Right renal pelvis (tissue), 4 donors: ENCODE results near the gene PRUNE2. TPM values are rescaled to one million over a fixed set of nuclear protein-coding genes. Genes with fewer than 3 reads are reported as not detected.

ENCODE experiments used
- DNase-seq, 4 donors: peaks; one replicate each; pipeline ENCODE4 v3.0.0-alpha.2; 2013; ENCODE audit warnings: low read depth in 4 of 4, low spot score in 3 of 4, missing footprints in 1 of 4
- polyA plus RNA-seq, 4 donors: library from polyadenylated mRNA; unstranded; fragments of 120-200 nt; gene quantifications; one replicate each; pipeline ENCODE4 v1.2.1, GENCODE V29; 2013; ENCODE audit not compliant: insufficient read length in 4 of 4

PRUNE2 gene
- polyA plus RNA-seq, 4 donors: 11.2 to 13.8 (median 12.8) TPM

DNA sequence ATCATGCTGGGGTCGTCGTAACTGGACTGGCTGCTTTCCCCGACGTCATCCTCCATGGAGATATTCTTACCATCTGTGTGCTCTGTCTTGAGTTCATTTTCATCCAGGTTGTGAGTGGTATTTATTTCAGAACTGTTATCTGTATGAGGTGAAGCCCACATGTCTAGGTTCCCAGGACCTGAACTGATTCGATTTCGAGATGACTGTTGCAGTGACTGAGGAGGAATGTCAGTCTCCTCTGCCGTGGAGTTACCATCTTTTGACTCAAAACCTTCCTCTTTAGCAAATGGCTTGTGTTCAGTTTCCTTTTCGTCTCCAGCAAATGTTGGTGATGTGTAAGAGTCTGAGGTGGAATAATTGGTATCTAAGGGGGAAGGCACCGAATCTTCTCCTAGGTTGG lies 196.9 kb downstream of the PRUNE2 start:
- no peak for DNase-seq

DNA sequence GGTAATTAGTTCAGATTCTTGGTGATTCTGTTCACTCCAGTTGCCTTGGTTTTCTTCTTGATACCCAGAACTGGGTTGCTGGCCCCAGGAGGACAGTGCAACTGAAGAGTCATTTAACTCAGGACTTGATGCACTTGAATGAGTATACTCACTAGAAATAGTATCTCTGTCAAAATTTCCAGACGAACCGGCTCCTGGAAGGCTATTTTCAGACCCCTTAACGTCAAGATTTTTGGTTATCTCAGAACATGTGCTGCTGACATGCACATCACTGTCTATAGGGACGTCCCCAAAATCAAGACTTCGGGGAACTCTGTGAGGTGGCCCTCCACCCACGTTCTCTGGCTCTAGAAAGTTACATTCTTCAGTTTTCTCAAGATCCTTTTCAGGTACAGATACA lies 198.4 kb downstream of the PRUNE2 start:
- no peak for DNase-seq

DNA sequence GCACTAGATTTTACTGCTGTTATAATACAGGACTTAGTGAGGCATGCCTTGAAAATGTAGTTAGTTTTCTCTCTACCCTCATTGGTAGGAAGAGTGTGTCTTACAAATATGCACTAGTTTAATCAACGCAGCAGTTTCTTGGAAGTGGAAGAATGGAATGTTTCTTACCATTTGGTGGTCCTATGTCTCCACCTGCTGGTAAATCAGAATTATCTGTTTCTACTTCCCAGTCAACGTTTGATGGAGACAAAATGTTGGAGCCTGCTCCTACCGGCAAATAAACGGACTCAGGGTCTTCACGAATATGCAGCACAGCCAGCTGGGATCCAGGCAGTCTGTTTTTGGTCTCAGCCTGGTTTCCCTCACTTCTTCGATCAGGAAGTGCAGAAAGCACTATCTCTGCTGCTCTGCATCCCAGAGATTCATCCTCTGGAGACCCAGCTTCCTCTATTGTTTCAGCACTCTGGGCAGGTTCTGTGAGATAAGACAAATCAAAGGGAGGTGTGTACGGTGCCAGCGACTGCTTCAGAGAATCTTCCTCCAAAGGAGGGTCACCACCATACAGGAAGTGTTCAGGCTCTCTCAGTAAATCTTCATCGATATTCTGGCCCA lies 201.2 kb downstream of the PRUNE2 start:
- DNase-seq: peak; percentile 67 to 75 (median 69)

DNA sequence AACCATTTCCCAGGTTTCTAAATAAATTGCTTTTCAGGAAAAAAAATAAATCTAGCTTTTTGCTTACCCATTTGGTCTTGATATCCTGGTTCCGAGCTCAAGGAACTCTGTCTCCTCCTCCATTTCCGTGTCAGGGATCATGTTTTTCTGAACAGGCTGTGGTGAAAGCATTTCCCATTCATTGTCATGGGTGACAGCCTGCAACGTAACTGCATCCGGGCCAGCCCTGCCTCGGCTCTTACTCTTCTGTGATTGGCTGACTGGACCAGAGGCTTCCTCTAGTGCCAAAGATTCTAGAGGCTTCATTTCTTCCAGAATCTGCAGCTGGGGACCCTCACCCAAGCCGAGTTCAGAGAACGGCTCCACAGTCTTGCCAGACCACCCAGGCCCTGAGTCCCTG lies 202.6 kb downstream of the PRUNE2 start:
- DNase-seq: no peak

DNA sequence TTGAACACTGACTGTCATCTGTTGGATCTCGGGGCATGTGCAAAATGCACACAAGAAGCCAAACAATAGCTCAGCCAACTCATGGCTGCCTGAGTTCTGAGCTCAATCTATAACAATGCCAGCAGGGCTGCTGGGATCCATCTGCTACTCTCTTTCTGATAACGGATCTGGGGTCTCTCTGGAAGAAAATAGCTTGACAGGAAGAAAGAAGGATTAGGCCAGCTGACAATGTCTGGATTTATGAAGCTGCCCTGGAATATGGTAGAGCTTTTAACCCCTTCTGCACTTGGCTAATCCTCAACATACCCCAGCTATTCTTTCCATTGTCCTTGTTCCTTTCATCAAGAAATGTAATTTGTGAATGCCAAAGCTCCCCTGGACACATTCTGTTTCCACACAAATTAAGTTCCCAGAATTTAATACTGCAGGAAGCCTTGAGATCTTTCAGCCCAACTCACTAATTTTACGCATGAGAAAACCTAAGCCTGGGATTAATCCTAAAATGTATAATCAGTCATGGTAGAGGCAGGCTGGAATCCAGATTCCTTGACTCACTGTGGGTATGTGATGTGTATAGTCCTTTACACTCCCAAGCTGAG lies 204.4 kb downstream of the PRUNE2 start:
- no peak for DNase-seq

DNA sequence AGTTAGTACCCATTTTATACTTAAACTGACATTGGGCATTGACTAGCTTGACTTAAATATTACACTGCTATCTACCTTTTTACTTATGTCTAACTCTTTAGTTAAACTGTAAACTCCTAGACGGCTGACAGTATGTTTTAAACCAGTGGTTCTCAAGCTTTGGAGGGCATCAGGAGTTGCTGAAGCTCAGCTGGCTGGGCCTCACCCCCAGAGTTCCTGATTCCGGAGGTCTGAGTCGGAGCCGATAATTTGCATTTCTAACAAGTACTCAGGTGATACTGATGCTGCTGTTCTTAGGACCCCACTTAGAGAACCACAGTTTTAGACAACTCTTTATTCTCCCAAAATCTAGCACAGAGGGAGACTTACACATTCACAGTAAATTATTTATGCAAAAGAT lies 205.0 kb downstream of the PRUNE2 start:
- no peak for DNase-seq

DNA sequence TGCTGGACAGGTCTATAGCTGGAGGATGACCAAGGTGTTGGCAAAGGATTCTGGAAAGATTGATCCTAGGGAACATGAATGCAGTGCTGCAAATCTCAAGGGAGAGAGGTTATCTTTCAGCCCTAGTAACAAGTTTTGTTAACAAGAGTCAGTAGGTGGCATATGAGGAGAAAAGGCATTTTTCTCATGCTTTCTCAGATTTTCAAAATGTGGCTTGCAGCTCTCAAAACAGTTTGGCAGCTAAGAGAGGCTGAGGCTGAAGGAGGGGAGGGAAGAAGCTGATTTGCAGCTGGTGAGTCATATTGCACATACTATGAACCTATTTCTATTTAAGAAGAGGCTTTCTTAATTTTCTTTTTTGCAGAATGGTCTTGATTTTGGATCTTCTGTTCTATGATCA lies 205.9 kb downstream of the PRUNE2 start:
- DNase-seq: no peak

DNA sequence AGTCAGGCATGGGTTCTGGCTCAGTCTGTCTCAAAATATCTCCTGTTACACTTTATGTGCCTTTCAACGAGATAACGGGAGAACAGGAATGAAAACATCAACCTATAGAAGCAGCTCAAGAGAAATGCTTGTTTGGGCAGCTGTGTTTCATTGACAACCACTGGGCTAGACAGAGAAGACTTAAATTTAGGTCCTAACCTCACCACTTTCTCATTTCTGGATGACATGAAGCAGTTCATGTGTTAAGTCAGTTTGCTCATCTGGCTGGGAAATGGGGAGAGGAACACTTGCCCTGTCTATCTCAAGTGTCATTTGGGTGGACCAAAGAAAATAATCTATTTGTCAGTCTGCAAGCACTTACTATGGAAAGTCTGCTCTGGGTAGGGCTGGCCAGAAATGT lies 208.4 kb downstream of the PRUNE2 start:
- no peak for DNase-seq

DNA sequence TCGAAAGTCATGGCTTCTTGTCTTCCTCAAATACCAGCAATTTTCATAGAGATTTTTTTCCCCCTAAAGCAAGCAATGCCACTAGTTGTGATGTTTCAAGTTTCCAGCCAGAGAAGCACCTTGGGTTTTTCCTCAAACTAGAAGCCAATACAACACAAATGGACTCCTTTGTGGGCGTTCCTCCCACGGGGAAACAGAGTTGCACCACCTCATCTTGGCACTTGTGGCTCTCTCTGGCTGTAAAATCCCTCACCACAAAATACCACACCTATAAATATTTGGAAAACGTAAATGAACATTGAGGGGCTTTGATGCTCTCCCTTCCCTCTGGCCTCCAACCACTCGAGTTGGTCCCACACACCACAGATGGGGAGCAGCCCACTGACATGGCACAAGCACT lies 208.8 kb downstream of the PRUNE2 start:
- DNase-seq: no peak

DNA sequence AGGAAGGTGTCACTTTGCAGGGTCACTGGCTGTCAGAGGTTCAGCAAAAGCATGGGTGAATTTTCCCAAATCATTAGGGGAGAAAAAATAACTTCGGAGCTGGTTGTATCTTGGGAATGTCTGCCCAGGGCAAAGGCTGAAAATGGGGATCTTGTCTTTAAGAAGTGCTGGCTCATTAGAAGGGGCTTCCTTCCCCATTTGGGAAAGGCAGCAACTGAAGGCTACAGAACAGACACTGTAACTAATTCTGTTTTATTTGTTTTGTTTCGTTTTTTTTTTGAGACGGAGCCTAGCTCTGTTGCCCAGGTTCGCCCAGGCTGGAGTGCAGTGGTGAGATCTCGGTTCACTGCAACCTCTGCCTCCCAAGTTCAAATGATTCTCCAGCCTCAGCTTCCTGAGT lies 212.0 kb downstream of the PRUNE2 start:
- no peak for DNase-seq

DNA sequence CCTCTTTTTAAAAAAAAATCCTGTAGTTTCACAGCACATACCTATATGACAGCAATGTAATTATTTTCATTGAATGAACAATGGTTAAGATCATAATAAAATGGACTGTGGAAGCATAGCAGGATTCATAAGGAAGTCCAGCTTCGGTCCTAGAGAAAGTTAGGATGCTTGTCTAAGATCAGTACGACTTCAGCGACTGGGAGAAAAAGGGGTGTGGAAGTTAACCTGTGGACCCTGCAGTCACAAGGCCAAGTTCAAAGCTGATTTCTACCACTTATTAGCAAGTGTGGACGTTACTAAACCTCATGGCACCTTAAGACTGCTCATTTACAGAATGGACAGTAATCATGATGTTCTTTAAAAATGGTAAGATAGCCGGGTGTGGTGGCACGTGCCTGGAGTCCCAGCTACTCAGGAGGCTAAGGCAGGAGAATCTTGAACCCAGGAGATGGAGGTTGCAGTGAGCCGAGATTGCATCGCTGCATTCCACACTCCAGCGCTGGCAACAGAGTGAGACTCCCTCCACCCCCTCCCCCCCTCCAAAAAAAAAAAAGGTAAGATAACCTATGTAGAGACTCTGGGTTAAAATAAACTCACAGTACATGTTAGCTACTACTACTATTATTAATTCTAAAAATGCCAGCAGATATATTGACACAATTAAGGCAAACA lies 213.3 kb downstream of the PRUNE2 start:
- DNase-seq: no peak

DNA sequence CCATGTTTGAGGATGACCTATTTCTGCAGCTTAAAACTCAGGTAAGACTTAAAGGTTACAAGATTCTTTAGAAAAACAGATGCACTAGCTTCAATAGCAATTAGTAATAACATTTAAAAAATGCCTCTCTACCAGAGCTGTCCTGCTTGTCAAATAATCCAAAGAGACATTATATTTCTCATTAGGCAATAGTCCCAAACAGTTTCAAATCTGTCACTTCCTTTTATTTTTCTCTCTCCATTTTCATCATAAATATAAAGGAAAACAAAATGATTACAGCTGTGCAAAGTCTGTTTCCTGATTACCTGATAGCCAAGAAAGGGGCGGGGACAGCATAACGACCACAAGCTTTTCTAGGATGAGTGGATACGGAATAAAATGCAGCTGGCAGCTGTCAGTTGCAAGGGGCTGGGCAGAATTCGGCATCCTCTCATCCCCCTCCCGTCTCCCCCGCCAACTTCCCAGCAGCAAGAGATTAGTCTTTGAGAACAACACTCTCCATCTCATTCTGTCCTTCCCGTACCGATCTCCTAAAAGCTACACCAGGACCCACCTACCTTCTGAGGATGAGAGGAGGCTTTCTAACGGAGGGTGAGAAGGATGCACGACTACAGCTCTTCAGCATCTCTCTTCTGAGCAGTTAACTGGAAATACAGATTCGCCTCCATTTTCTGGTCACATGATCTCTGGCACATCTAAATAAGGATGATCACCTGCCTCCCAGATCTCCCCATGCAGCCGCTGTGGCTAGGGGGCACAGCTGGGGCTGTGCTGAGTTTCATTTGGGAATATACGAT lies 214.2 kb downstream of the PRUNE2 start:
- peak in 1 of 4 donors; percentile 18 for DNase-seq

DNA sequence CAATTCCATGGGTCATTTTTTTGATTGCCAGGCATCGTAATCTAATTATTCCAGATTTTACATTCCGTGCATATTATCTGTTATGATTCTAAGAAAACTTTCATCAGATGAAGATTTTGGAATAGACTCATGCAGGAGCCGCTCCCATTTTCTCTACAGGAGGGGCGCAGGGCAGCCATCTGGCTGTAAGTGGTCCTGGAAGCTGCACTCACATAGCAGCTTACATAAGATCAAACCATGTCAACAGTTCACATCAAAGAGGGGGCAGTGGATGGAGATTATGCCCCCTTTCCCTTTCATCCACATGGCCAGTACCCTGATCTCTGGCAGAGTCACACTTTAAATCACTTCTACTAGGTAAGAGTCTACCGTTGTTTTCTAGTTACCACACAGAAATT lies 214.9 kb downstream of the PRUNE2 start:
- no peak for DNase-seq

DNA sequence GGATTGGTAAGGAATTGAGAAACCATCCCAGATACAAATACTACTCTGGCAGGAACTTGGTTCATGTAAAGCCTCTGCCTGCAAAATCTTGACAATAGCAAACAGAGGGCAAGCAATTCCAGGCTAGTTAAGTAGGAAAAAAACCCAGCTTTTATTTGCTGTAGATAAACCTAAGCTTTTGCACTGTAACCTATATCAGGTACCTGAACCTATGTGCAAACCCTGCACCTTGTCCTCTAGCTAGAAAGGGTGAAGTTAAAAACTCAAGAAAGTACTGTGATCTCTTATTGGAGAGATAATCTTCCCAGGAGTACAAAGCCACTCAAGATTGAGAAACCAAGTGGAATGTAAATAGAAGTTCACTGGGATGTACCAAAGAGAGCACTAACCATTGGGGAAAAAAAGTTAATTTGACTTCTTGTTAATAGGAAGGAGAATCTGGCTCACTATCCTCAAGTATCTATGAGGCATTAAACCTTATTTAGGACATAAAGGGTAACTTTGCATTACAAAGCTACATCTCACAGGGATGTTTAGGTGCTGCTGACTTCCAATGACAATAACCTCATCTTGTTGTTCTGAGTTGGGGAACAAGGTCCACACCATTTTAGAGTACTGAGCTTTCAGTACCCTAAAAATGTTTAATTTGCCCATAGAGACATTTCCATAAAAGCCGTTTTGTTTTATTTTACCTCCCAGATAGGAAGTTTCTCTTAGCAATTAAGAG lies 215.5 kb downstream of the PRUNE2 start:
- no peak for DNase-seq

DNA sequence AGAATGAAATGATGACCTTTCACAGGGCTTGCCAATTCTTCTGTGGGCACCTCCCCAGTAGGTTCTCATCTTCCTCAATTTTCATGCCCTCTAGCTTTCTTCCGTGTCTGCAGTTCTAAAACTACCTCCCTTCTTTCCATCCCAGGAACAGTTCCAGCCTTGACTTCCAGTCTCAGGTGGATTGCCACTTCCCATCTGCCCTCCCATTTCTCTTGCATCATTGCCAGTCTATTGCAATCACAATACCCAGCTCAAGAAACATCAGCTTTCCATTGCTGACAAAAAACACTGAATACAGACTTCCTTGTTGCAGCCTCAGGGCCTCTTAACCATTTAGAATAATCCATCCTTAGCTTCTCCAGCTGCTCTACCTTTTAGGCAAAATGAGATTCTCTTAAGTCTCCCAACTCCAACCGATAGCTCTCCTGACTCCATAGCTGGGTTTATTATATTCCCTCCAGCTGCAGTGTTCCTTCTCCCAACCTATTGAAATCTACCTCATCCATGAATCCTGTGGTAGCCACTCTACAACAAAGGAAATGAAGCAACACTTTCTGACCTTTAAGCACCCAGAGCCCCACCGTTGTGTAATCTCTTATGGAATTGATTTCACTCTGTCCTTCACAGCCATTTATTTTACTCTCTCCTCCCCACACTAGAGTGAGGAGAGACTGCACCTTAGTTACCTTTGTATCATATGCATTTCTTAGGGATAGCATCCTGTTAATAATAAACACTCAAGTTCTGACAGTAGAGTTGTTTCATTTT lies 217.3 kb downstream of the PRUNE2 start:
- DNase-seq: no peak

DNA sequence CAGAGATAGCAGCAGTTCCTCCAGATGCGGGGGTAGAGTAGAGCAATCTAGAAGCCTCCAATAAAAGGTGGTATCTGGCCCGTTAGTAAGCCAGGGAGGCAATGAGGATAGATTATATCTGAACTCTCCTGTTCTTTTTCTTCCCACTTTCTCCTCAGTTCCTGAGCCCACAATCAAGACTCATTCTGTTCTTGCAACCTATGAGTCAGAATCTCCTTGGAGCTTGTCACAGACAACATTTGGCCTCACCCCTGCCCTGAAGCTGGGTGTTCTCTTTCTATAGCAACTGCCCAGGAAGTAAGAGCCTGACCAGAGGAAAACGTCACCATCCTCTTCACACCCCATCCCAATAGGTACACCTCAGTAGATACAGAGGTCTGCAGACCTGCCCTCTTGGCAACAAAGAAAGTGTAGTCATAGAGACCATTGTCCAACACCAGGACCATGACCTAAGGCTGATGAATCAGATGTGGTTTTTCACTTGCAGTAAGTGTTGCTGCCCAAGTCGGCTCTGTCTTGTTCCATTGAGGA lies 218.0 kb downstream of the PRUNE2 start:
- DNase-seq: no peak

DNA sequence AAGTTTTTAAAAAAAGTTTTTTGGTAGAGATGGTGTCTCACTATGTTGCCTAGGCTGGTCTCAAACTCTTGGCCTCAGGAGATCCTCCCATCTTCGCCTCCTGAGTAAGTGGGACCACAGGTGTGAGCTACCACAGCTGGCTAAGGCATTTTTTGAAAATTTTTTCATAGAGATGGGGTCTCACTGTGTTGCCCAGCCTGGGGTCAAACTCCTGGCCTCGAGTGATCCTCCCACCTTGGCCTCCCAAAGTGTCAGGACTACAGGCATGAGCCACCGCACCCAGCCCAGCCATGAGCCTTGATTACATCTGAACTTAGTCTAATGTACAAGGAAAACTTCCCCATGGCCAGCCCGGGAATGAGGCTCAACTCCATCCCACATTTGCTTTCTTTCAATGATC lies 219.2 kb downstream of the PRUNE2 start:
- DNase-seq: no peak

DNA sequence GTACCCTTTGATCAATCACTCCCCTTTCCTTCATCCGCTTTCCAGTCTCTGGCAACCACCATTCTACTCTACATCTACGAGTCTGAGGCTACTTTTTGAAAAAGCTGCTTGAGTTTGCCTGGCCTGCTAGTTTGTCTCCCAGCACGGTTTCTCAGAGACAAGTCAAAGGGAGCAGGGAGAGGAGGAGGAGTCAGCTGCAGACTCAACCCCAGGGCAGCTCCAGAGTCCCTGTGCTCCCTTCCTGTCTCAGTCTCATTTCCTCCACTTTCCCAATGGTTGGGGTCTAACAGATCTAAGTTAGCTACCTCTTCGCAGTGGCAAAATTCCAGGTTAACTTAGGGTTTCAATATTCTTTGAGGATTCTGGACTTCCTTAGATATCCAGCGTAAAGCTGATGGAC lies 221.7 kb downstream of the PRUNE2 start:
- no peak for DNase-seq

DNA sequence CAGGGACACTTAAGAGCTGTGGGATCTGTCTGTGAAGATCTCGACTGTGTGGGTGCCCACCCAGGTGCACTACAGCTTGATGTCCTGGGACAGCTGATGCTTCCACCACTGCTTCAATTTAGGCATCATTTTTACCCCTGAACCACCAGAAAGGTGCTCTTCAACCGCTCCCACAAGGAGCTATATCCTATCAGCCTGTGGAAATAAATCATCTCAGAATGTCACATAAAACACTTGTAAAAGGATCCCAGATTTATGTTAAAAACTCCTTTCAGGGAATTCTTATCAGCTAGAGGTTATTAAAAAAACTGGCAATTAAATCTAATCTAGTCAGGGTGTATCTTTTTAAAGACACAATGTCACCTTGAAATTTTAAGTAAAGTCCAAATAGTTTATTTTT lies 224.4 kb downstream of the PRUNE2 start:
- no peak for DNase-seq
